WTC11 (cell line): Measurements from ENCODE around the gene KRT32. TPM values are rescaled to one million over a fixed set of nuclear protein-coding genes. Genes with fewer than 3 reads are reported as not detected.

Experiments used
- ATAC-seq: fragments of 200-7000 bp; cut with Tn5 transposase; 2 replicates; pipeline ENCODE4 v1.10.0; 2021; ENCODE audit warnings: mild to moderate bottlenecking, moderate library complexity
- CTCF ChIA-PET: fragments of 300-600 bp; sonication (Branson Sonifier 250); formaldehyde crosslinking; loops from one replicate; lab custom pipeline; 2021; ENCODE audit warnings: antibody characterized with exemption; lab: Charles Lee
- POLR2A ChIA-PET: fragments of 350-600 bp; sonication (Branson Sonifier 250); formaldehyde crosslinking; loops from one replicate; lab custom pipeline; 2021; ENCODE audit warnings: antibody characterized with exemption; lab: Charles Lee
- DNase-seq: peaks from one replicate; pipeline ENCODE4 v3.0.0; 2021; ENCODE audit warnings: low spot score
- H3K27ac Mint-ChIP-seq: 2 replicates; pipeline ENCODE4 v1.8.0; 2021; ENCODE audit warnings: mixed read lengths
- H3K27me3 Mint-ChIP-seq: 2 replicates; pipeline ENCODE4 v1.8.0; 2021; ENCODE audit warnings: low read depth, mild to moderate bottlenecking, moderate library complexity, mixed read lengths
- H3K36me3 Mint-ChIP-seq: 2 replicates; pipeline ENCODE4 v1.8.0; 2021; ENCODE audit warnings: mixed read lengths
- H3K4me1 Mint-ChIP-seq: 2 replicates; pipeline ENCODE4 v1.8.0; 2022; ENCODE audit warnings: mixed read lengths
- H3K4me3 Mint-ChIP-seq: 2 replicates; pipeline ENCODE4 v1.8.0; 2021; ENCODE audit warnings: mild to moderate bottlenecking, moderate library complexity, mixed read lengths
- H3K9me3 Mint-ChIP-seq: 2 replicates; pipeline ENCODE4 v1.8.0; 2021; ENCODE audit warnings: mixed read lengths
- ATF2 ChIP-seq: sonication (generic); formaldehyde crosslinking; IDR thresholded peaks from 2 replicates; pipeline ENCODE4 v1.8.1; 2022; ENCODE audit warnings: low read depth, missing genetic modification reagents, borderline replicate concordance
- ATF3 ChIP-seq: sonication (generic); formaldehyde crosslinking; conservative IDR thresholded peaks from 2 replicates; pipeline ENCODE4 v1.8.1; 2022; ENCODE audit warnings: mild to moderate bottlenecking, missing genetic modification reagents
- CDX4 ChIP-seq: fragments of 250-450 bp; sonication (Bioruptor Pico); IDR thresholded peaks from 2 replicates; pipeline ENCODE4 v1.9.0; 2021; ENCODE audit warnings: moderate library complexity, mild to moderate bottlenecking, inconsistent platforms, borderline replicate concordance
- GABPB1 ChIP-seq: sonication (generic); formaldehyde crosslinking; IDR thresholded peaks from 2 replicates; pipeline ENCODE4 v1.8.1; 2023; ENCODE audit warnings: mild to moderate bottlenecking, missing genetic modification reagents
- MXD4 ChIP-seq: fragments of 250-450 bp; sonication (Bioruptor Pico); IDR thresholded peaks from 2 replicates; pipeline ENCODE4 v1.8.0; 2021; ENCODE audit warnings: mild to moderate bottlenecking, moderate library complexity, borderline replicate concordance
- MYBL2 ChIP-seq: sonication (generic); formaldehyde crosslinking; IDR thresholded peaks from 2 replicates; pipeline ENCODE4 v1.8.1; 2023; ENCODE audit warnings: mild to moderate bottlenecking, moderate library complexity, missing genetic modification reagents
- PRDM15 ChIP-seq: sonication (generic); formaldehyde crosslinking; IDR thresholded peaks from 2 replicates; pipeline ENCODE4 v1.8.0; 2022; ENCODE audit warnings: missing genetic modification reagents
- RORB ChIP-seq: fragments of 250-450 bp; sonication (Bioruptor Pico); IDR thresholded peaks from 2 replicates; pipeline ENCODE4 v1.9.0; 2021; ENCODE audit warnings: mild to moderate bottlenecking
- ZNF396 ChIP-seq: fragments of 250-450 bp; sonication (Bioruptor Pico); IDR thresholded peaks from 2 replicates; pipeline ENCODE4 v1.8.0; 2021; ENCODE audit warnings: mild to moderate bottlenecking, moderate library complexity, borderline replicate concordance
- total RNA-seq: library from RNA; stranded (reverse); gene quantifications from 3 replicates; pipeline ENCODE4 v1.2.3, GENCODE V29; 2021
- TF ChIP-seq, protein P1 (sequence below): sonication (generic); formaldehyde crosslinking; conservative IDR thresholded peaks from 2 replicates; pipeline ENCODE4 v1.8.1; 2023; ENCODE audit warnings: mild to moderate bottlenecking, low read depth, missing genetic modification reagents, moderate library complexity
- TF ChIP-seq, protein P2 (sequence below): sonication (generic); formaldehyde crosslinking; IDR thresholded peaks from 2 replicates; pipeline ENCODE4 v1.8.0; 2023; ENCODE audit warnings: mild to moderate bottlenecking, missing genetic modification reagents

KRT32 gene
- total RNA-seq, 1 experiment from 2014 or later, result not detected

DNA sequence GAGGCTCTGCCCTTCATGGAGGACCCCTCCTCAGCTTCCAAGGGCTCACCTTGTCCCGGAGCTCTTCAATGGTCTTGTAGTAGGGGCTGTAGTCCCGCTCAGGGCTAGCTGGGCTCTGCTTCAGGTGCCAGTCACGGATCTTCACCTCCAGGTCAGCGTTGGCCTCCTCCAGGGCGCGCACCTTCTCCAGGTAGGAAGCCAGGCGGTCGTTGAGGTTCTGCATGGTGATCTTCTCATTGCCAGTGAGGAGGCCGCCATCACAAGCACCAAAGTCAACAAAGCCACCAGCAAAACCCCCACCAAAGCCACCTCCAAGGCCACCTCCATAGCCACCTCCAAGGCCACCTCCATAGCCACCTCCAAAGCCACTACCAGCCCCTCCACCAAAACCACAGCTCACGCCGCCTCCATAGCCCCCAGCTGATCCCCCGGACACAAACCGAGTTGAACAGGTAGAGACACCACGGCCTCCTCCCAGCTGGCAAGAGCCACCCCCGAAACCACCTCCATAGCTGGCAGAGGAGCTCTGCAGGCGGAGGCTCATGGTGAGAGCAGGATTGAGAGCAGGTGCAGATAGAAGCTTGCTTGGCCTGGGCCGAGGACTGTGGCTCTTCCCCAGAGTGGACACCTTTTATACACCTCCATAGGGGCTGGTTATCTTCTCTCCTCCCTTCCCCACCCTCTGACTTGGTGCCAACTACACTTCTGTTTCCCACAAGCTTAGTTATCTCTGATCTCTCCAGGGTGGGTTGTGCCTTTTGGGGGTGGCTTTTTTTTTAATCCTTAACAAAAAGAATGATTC is 38.0 kb upstream of the KRT32 start, which contains the start of gene KRT13 (continued):
- TF ChIP-seq, protein P1, sequence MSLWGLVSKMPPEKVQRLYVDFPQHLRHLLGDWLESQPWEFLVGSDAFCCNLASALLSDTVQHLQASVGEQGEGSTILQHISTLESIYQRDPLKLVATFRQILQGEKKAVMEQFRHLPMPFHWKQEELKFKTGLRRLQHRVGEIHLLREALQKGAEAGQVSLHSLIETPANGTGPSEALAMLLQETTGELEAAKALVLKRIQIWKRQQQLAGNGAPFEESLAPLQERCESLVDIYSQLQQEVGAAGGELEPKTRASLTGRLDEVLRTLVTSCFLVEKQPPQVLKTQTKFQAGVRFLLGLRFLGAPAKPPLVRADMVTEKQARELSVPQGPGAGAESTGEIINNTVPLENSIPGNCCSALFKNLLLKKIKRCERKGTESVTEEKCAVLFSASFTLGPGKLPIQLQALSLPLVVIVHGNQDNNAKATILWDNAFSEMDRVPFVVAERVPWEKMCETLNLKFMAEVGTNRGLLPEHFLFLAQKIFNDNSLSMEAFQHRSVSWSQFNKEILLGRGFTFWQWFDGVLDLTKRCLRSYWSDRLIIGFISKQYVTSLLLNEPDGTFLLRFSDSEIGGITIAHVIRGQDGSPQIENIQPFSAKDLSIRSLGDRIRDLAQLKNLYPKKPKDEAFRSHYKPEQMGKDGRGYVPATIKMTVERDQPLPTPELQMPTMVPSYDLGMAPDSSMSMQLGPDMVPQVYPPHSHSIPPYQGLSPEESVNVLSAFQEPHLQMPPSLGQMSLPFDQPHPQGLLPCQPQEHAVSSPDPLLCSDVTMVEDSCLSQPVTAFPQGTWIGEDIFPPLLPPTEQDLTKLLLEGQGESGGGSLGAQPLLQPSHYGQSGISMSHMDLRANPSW (CRISPR knock-in tag), result no peak
- TF ChIP-seq MYBL2 (CRISPR knock-in tag), result no peak
- TF ChIP-seq, protein P2, sequence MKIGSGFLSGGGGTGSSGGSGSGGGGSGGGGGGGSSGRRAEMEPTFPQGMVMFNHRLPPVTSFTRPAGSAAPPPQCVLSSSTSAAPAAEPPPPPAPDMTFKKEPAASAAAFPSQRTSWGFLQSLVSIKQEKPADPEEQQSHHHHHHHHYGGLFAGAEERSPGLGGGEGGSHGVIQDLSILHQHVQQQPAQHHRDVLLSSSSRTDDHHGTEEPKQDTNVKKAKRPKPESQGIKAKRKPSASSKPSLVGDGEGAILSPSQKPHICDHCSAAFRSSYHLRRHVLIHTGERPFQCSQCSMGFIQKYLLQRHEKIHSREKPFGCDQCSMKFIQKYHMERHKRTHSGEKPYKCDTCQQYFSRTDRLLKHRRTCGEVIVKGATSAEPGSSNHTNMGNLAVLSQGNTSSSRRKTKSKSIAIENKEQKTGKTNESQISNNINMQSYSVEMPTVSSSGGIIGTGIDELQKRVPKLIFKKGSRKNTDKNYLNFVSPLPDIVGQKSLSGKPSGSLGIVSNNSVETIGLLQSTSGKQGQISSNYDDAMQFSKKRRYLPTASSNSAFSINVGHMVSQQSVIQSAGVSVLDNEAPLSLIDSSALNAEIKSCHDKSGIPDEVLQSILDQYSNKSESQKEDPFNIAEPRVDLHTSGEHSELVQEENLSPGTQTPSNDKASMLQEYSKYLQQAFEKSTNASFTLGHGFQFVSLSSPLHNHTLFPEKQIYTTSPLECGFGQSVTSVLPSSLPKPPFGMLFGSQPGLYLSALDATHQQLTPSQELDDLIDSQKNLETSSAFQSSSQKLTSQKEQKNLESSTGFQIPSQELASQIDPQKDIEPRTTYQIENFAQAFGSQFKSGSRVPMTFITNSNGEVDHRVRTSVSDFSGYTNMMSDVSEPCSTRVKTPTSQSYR (CRISPR knock-in tag), result no peak

- Mint-ChIP-seq H3K27me3 (peaks cover 2% of the 10 kb centered on the region), H3K9me3 (no peaks in the 10 kb centered on the region)
- POLR2A ChIA-PET, result interaction anchor here (1.6 kb wide), 1 partner anchor 23 kb away, joined by 3 read pairs; the partner anchor contains the start of gene KRT19
- no peak for DNase-seq
- TF ChIP-seq CDX4 (CRISPR knock-in tag), result no peak
- TF ChIP-seq PRDM15 (CRISPR knock-in tag), result no peak
- no peak for TF ChIP-seq ATF2 (CRISPR knock-in tag)
- TF ChIP-seq, protein P1 (CRISPR knock-in tag), result no peak
- TF ChIP-seq RORB, result no peak
- no peak for TF ChIP-seq ATF3 (CRISPR knock-in tag)
- TF ChIP-seq MXD4, result no peak
- no peak for TF ChIP-seq ZNF396
- TF ChIP-seq GABPB1 (CRISPR knock-in tag), result no peak
- TF ChIP-seq, all 79 proteins: peak for 0
- H3K4me3 Mint-ChIP-seq, result no peak overlapping the region
- ATAC-seq, result no peak
- no peak overlapping the region for H3K27ac Mint-ChIP-seq
- no peaks in the 10 kb centered on the region for H3K36me3 Mint-ChIP-seq
- CTCF ChIA-PET, result interaction anchor here (0.6 to 15.4 kb wide), 5 partner anchors 17 to 729 kb away, joined by 3 to 116 read pairs (median 6); no protein-coding TSS in a partner anchor
- H3K4me1 Mint-ChIP-seq, result peaks cover 23% of the 10 kb centered on the region
These were observed 37.2 kb upstream of the KRT32 start for GRCh38 chr17:41504246-41504977.
